GM23338 (cell line): Measurements from ENCODE around the gene SPHK1. TPM values are rescaled to one million over a fixed set of nuclear protein-coding genes. Genes with fewer than 3 reads are reported as not detected.

Experiments used
- ATAC-seq: fragments of 200-7000 bp; cut with Tn5 transposase; 3 replicates; pipeline ENCODE4 v1.9.1; 2020
- DNase-seq: peaks from one replicate; pipeline ENCODE4 v3.0.0-alpha.2; 2015; ENCODE audit warnings: low spot score
- H2AFZ ChIP-seq: fragments of 200-600 bp; sonication (generic); 2 replicates; pipeline ENCODE4 v1.8.0; 2016; ENCODE audit warnings: antibody characterized with exemption, mild to moderate bottlenecking, moderate library complexity
- H3F3A ChIP-seq: fragments of 200-600 bp; sonication (generic); replicated peaks from 2 replicates; pipeline ENCODE4 v1.8.0; 2017; ENCODE audit warnings: antibody characterized with exemption, mixed run types, low read depth
- H3K27ac ChIP-seq: fragments of 200-600 bp; sonication (generic); 2 replicates; pipeline ENCODE4 v1.6.1; 2016; ENCODE audit warnings: low read depth
- H3K27me3 ChIP-seq: fragments of 200-600 bp; sonication (generic); 2 replicates; pipeline ENCODE4 v1.8.0; 2016; ENCODE audit warnings: mild to moderate bottlenecking, mixed run types, moderate library complexity; ENCODE audit not compliant: insufficient read depth
- H3K36me3 ChIP-seq: fragments of 200-600 bp; sonication (generic); 2 replicates; pipeline ENCODE4 v1.8.0; 2016; ENCODE audit warnings: mild to moderate bottlenecking; ENCODE audit not compliant: insufficient read depth
- H3K4me1 ChIP-seq: fragments of 200-600 bp; sonication (generic); 2 replicates; pipeline ENCODE4 v1.8.0; 2016; ENCODE audit warnings: mild to moderate bottlenecking, moderate library complexity; ENCODE audit not compliant: insufficient read depth
- H3K4me2 ChIP-seq: fragments of 200-600 bp; sonication (generic); 2 replicates; pipeline ENCODE4 v1.7.1; 2017; ENCODE audit warnings: mixed run types
- H3K4me3 ChIP-seq: fragments of 200-600 bp; sonication (generic); 2 replicates; pipeline ENCODE4 v1.6.1; 2016; ENCODE audit warnings: mixed run types
- H3K79me2 ChIP-seq: fragments of 200-600 bp; sonication (generic); replicated peaks from 2 replicates; pipeline ENCODE4 v1.8.0; 2017; ENCODE audit warnings: mild to moderate bottlenecking; ENCODE audit not compliant: insufficient read depth
- H3K9me2 ChIP-seq: fragments of 200-600 bp; sonication (generic); 2 replicates; pipeline ENCODE4 v1.8.0; 2017; ENCODE audit not compliant: insufficient read depth
- H4K20me1 ChIP-seq: fragments of 200-600 bp; sonication (generic); replicated peaks from 2 replicates; pipeline ENCODE4 v1.8.0; 2017; ENCODE audit warnings: mild to moderate bottlenecking; ENCODE audit not compliant: insufficient read depth
- H3K27ac Mint-ChIP-seq: 2 replicates; pipeline ENCODE4 v1.8.0; 2020; ENCODE audit warnings: inconsistent platforms, mild to moderate bottlenecking, moderate library complexity, mixed read lengths
- H3K27me3 Mint-ChIP-seq: 3 replicates; pipeline ENCODE4 v1.8.0; 2022; ENCODE audit warnings: low read depth, mild to moderate bottlenecking, moderate library complexity, mixed read lengths, inconsistent platforms; ENCODE audit not compliant: insufficient read depth, poor library complexity
- H3K36me3 Mint-ChIP-seq: 3 replicates; pipeline ENCODE4 v1.8.0; 2021; ENCODE audit warnings: low read depth, mild to moderate bottlenecking, inconsistent platforms, moderate library complexity, mixed read lengths
- H3K4me1 Mint-ChIP-seq: 3 replicates; pipeline ENCODE4 v1.8.0; 2020; ENCODE audit warnings: mild to moderate bottlenecking, inconsistent platforms, mixed read lengths
- H3K4me3 Mint-ChIP-seq: 3 replicates; pipeline ENCODE4 v1.8.0; 2021; ENCODE audit warnings: moderate library complexity, mild to moderate bottlenecking, inconsistent platforms, mixed read lengths
- H3K9me3 Mint-ChIP-seq: 3 replicates; pipeline ENCODE4 v1.8.0; 2020; ENCODE audit warnings: moderate library complexity, mild to moderate bottlenecking, inconsistent platforms, mixed read lengths
- CREB1 ChIP-seq: fragments of 250-450 bp; sonication (Bioruptor Pico); IDR thresholded peaks from 2 replicates; pipeline ENCODE4 v1.5.0; 2020; ENCODE audit warnings: low read depth, mild to moderate bottlenecking, moderate library complexity
- EZH2 ChIP-seq: fragments of 200-600 bp; sonication (generic); IDR thresholded peaks from one replicate; pipeline ENCODE4 v1.8.0; 2017; ENCODE audit warnings: antibody characterized with exemption, mild to moderate bottlenecking, low read depth; ENCODE audit not compliant: unreplicated experiment
- NANOG ChIP-seq: IDR thresholded peaks from 2 replicates; pipeline ENCODE4 v1.6.1; 2016; ENCODE audit warnings: antibody characterized with exemption, borderline replicate concordance
- POLR2AphosphoS5 ChIP-seq: IDR thresholded peaks from 2 replicates; pipeline ENCODE4 v1.6.1; 2016; ENCODE audit warnings: antibody characterized with exemption, low read depth
- STAT1 ChIP-seq: IDR thresholded peaks from one replicate; pipeline ENCODE4 v1.6.1; 2016; ENCODE audit warnings: antibody characterized with exemption; ENCODE audit not compliant: unreplicated experiment
- ZNF114 ChIP-seq: fragments of 250-450 bp; sonication (Bioruptor Pico); IDR thresholded peaks from 2 replicates; pipeline ENCODE4 v1.5.0; 2020; ENCODE audit warnings: mild to moderate bottlenecking, moderate library complexity
- ZNF331 ChIP-seq: fragments of 250-450 bp; sonication (Bioruptor Pico); IDR thresholded peaks from 2 replicates; pipeline ENCODE4 v1.5.0; 2020; ENCODE audit warnings: low read depth, mild to moderate bottlenecking, moderate library complexity
- long read RNA-seq: library from polyadenylated mRNA; unstranded; transcript quantifications from one replicate; pipeline ENCODE4 v2.0.0, GENCODE V29; 2020; ENCODE audit not compliant: unreplicated experiment
- polyA plus RNA-seq: library from polyadenylated mRNA; unstranded; fragments of >200 nt; fragmentation: Nextera tagmentation; extraction: Ambion mirVana; gene quantifications from 2 replicates; pipeline ENCODE4 v1.2.1, GENCODE V29; 2016
- total RNA-seq: library from RNA; depleted of rRNA; stranded (reverse); fragments of >200 nt; shearing (Covaris generic); gene quantifications from 2 replicates; pipeline ENCODE4 v1.2.3, GENCODE V29; 2014; rRNA removed
- TF ChIP-seq, protein P1 (sequence below), 2 experiments: fragments of 200-600 bp in 1 of 2; sonication (generic) in 1 of 2; conservative IDR thresholded peaks; 2 replicates each; pipeline versions ENCODE4 v1.5.1 to v1.6.1; 2016 to 2017; ENCODE audit warnings: antibody characterized with exemption in 2 of 2, low read depth in 2 of 2, mild to moderate bottlenecking in 2 of 2, moderate library complexity in 1 of 2
- TF ChIP-seq, protein P2 (sequence below): fragments of 250-450 bp; sonication (Bioruptor Pico); IDR thresholded peaks from 2 replicates; pipeline ENCODE4 v1.5.0; 2020; ENCODE audit warnings: mild to moderate bottlenecking, moderate library complexity
- TF ChIP-seq, protein P3 (sequence below): IDR thresholded peaks from one replicate; pipeline ENCODE4 v1.6.1; 2018; ENCODE audit warnings: antibody characterized with exemption; ENCODE audit not compliant: unreplicated experiment
- TF ChIP-seq, protein P4 (sequence below): IDR thresholded peaks from 2 replicates; pipeline ENCODE4 v1.6.1; 2016; ENCODE audit warnings: antibody characterized with exemption

SPHK1 gene, protein sequence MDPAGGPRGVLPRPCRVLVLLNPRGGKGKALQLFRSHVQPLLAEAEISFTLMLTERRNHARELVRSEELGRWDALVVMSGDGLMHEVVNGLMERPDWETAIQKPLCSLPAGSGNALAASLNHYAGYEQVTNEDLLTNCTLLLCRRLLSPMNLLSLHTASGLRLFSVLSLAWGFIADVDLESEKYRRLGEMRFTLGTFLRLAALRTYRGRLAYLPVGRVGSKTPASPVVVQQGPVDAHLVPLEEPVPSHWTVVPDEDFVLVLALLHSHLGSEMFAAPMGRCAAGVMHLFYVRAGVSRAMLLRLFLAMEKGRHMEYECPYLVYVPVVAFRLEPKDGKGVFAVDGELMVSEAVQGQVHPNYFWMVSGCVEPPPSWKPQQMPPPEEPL
- total RNA-seq (3.2 and 7.4 TPM in 2 replicates), polyA plus RNA-seq (0.63 and 1.3 TPM in 2 replicates)
- long read RNA-seq, partial matches to known transcripts, result 0 of 2 reads
- long read RNA-seq, other reads (novel, unspliced or antisense), result 2 of 2 reads

DNA sequence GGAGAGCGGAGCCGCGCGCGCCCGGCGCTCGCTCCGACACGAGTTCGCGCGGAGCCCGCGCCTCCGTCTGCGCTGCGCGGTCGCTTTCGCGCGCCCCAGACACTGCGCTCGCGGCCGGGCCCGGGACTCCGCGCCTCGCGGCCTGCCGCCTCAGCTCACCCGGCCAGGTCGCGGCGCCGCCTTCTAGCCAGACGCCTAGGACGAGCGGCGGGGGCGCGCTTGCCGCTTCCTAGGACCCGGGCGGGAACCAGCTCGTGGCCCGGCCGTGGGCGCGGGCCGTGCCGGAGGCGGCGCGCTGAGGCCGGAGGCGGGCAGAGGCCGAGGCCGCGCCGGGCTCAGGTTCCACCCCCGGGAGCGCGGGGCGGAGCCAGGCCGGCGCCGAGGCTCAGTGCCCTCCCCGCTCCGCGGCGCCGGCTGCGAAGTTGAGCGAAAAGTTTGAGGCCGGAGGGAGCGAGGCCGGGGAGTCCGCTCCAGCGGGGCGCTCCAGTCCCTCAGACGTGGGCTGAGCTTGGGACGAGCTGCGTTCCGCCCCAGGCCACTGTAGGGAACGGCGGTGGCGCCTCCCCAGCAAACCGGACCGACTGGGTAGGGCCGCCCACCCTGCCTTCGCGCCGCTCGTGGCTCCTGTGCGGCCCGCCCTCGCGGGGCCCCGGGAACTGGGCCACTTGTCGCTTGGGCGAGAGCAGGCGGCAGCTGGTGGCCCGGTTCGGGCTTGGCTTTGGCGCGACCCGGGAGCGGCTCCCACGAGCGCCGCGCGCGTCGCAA is at the start of gene SPHK1:
SPHK1 (plus strand) TSS at position 388 of the 765 bp plus-strand sequence. CDS start 1,036 bp downstream, outside the sequence.
- TF ChIP-seq EZH2 (peak; percentile 74), CREB1 (CRISPR knock-in tag) (no peak), POLR2AphosphoS5 (0 out of 2 replicates have a peak, but pooled peaks have one; percentile 24), ZNF331 (no peak), ZNF114 (CRISPR knock-in tag) (no peak), NANOG (no peak), STAT1 (no peak)
- TF ChIP-seq, protein P1, sequence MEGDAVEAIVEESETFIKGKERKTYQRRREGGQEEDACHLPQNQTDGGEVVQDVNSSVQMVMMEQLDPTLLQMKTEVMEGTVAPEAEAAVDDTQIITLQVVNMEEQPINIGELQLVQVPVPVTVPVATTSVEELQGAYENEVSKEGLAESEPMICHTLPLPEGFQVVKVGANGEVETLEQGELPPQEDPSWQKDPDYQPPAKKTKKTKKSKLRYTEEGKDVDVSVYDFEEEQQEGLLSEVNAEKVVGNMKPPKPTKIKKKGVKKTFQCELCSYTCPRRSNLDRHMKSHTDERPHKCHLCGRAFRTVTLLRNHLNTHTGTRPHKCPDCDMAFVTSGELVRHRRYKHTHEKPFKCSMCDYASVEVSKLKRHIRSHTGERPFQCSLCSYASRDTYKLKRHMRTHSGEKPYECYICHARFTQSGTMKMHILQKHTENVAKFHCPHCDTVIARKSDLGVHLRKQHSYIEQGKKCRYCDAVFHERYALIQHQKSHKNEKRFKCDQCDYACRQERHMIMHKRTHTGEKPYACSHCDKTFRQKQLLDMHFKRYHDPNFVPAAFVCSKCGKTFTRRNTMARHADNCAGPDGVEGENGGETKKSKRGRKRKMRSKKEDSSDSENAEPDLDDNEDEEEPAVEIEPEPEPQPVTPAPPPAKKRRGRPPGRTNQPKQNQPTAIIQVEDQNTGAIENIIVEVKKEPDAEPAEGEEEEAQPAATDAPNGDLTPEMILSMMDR (conservative IDR thresholded peaks at IDR 0.05; ENCODE audit: low read depth in 2 of 2), result no peak
- TF ChIP-seq, protein P2, sequence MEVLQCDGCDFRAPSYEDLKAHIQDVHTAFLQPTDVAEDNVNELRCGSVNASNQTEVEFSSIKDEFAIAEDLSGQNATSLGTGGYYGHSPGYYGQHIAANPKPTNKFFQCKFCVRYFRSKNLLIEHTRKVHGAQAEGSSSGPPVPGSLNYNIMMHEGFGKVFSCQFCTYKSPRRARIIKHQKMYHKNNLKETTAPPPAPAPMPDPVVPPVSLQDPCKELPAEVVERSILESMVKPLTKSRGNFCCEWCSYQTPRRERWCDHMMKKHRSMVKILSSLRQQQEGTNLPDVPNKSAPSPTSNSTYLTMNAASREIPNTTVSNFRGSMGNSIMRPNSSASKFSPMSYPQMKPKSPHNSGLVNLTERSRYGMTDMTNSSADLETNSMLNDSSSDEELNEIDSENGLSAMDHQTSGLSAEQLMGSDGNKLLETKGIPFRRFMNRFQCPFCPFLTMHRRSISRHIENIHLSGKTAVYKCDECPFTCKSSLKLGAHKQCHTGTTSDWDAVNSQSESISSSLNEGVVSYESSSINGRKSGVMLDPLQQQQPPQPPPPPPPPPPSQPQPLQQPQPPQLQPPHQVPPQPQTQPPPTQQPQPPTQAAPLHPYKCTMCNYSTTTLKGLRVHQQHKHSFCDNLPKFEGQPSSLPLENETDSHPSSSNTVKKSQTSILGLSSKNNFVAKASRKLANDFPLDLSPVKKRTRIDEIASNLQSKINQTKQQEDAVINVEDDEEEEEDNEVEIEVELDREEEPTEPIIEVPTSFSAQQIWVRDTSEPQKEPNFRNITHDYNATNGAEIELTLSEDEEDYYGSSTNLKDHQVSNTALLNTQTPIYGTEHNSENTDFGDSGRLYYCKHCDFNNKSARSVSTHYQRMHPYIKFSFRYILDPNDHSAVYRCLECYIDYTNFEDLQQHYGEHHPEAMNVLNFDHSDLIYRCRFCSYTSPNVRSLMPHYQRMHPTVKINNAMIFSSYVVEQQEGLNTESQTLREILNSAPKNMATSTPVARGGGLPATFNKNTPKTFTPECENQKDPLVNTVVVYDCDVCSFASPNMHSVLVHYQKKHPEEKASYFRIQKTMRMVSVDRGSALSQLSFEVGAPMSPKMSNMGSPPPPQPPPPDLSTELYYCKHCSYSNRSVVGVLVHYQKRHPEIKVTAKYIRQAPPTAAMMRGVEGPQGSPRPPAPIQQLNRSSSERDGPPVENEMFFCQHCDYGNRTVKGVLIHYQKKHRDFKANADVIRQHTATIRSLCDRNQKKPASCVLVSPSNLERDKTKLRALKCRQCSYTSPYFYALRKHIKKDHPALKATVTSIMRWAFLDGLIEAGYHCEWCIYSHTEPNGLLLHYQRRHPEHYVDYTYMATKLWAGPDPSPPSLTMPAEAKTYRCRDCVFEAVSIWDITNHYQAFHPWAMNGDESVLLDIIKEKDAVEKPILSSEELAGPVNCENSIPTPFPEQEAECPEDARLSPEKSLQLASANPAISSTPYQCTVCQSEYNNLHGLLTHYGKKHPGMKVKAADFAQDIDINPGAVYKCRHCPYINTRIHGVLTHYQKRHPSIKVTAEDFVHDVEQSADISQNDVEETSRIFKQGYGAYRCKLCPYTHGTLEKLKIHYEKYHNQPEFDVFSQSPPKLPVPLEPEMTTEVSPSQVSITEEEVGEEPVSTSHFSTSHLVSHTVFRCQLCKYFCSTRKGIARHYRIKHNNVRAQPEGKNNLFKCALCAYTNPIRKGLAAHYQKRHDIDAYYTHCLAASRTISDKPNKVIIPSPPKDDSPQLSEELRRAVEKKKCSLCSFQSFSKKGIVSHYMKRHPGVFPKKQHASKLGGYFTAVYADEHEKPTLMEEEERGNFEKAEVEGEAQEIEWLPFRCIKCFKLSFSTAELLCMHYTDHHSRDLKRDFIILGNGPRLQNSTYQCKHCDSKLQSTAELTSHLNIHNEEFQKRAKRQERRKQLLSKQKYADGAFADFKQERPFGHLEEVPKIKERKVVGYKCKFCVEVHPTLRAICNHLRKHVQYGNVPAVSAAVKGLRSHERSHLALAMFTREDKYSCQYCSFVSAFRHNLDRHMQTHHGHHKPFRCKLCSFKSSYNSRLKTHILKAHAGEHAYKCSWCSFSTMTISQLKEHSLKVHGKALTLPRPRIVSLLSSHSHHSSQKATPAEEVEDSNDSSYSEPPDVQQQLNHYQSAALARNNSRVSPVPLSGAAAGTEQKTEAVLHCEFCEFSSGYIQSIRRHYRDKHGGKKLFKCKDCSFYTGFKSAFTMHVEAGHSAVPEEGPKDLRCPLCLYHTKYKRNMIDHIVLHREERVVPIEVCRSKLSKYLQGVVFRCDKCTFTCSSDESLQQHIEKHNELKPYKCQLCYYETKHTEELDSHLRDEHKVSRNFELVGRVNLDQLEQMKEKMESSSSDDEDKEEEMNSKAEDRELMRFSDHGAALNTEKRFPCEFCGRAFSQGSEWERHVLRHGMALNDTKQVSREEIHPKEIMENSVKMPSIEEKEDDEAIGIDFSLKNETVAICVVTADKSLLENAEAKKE (CRISPR knock-in tag), result no peak
- TF ChIP-seq, protein P3, sequence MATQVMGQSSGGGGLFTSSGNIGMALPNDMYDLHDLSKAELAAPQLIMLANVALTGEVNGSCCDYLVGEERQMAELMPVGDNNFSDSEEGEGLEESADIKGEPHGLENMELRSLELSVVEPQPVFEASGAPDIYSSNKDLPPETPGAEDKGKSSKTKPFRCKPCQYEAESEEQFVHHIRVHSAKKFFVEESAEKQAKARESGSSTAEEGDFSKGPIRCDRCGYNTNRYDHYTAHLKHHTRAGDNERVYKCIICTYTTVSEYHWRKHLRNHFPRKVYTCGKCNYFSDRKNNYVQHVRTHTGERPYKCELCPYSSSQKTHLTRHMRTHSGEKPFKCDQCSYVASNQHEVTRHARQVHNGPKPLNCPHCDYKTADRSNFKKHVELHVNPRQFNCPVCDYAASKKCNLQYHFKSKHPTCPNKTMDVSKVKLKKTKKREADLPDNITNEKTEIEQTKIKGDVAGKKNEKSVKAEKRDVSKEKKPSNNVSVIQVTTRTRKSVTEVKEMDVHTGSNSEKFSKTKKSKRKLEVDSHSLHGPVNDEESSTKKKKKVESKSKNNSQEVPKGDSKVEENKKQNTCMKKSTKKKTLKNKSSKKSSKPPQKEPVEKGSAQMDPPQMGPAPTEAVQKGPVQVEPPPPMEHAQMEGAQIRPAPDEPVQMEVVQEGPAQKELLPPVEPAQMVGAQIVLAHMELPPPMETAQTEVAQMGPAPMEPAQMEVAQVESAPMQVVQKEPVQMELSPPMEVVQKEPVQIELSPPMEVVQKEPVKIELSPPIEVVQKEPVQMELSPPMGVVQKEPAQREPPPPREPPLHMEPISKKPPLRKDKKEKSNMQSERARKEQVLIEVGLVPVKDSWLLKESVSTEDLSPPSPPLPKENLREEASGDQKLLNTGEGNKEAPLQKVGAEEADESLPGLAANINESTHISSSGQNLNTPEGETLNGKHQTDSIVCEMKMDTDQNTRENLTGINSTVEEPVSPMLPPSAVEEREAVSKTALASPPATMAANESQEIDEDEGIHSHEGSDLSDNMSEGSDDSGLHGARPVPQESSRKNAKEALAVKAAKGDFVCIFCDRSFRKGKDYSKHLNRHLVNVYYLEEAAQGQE, result no peak
- TF ChIP-seq, protein P4, sequence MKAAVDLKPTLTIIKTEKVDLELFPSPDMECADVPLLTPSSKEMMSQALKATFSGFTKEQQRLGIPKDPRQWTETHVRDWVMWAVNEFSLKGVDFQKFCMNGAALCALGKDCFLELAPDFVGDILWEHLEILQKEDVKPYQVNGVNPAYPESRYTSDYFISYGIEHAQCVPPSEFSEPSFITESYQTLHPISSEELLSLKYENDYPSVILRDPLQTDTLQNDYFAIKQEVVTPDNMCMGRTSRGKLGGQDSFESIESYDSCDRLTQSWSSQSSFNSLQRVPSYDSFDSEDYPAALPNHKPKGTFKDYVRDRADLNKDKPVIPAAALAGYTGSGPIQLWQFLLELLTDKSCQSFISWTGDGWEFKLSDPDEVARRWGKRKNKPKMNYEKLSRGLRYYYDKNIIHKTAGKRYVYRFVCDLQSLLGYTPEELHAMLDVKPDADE, result no peak
- no peaks in the 10 kb centered on the region for H3K79me2 ChIP-seq
- H3F3A ChIP-seq, result peaks cover 10% of the 10 kb centered on the region; the same call in 1 of the 2 replicates
- H3K4me2 ChIP-seq, result peak within 1 kb of the TSS; percentile 95
- peaks cover 11% of the 10 kb centered on the region; the same call in 2 of the 3 replicates for H3K36me3 Mint-ChIP-seq
- H3K4me1 Mint-ChIP-seq, result peaks cover 19% of the 10 kb centered on the region; the same call in 2 of the 3 replicates
- H3K27ac ChIP-seq, result no peak within 1 kb of the TSS
- H3K4me3 ChIP-seq, result peak within 1 kb of the TSS; percentile 84
- peaks cover 18% of the 10 kb centered on the region for H3K4me1 ChIP-seq
- H3K4me3 Mint-ChIP-seq, result peak within 1 kb of the TSS; percentile 92
- peak within 1 kb of the TSS; percentile 98 for H2AFZ ChIP-seq
- H3K9me2 ChIP-seq, result no peaks in the 10 kb centered on the region
- no peaks in the 10 kb centered on the region for H3K36me3 ChIP-seq
- DNase-seq (peak; percentile 83), ATAC-seq (peak; percentile 18)
- H3K9me3 Mint-ChIP-seq, result no peaks in the 10 kb centered on the region; the same call in 2 of the 3 replicates
- H3K27me3 ChIP-seq, result peaks cover 60% of the 10 kb centered on the region
- H4K20me1 ChIP-seq, result no peaks in the 10 kb centered on the region
- peaks cover 63% of the 10 kb centered on the region for H3K27me3 Mint-ChIP-seq
- no peak within 1 kb of the TSS for H3K27ac Mint-ChIP-seq
